GM06990 (cell line): ENCODE data around the gene RANBP2.
"Not testable (repeated sequence)": the region's sequence is repeated elsewhere in the genome, so short reads cannot be mapped to it uniquely, and the experiment has no call there.

ENCODE experiments used
- DNase-seq: peaks from one replicate; pipeline ENCODE4 v3.0.0-alpha.2; 2011; ENCODE audit not compliant: insufficient read length; ENCODE audit errors: extremely low read depth
- H3K27me3 ChIP-seq: replicated peaks from 2 replicates; pipeline ENCODE4 v1.6.0; 2011; ENCODE audit warnings: low read length; ENCODE audit not compliant: control insufficient read depth, insufficient read depth
- H3K36me3 ChIP-seq: 2 replicates; pipeline ENCODE4 v1.5.1; 2011; ENCODE audit warnings: low read length; ENCODE audit not compliant: control insufficient read depth, insufficient read depth
- H3K4me3 ChIP-seq: replicated peaks from 2 replicates; pipeline ENCODE4 v1.5.1; 2011; ENCODE audit warnings: low read depth, mild to moderate bottlenecking, control low read depth, low read length
- TF ChIP-seq, protein P1 (sequence below): IDR thresholded peaks from 2 replicates; pipeline ENCODE4 v1.5.1; 2011; ENCODE audit warnings: low read length, control low read depth, mild to moderate bottlenecking, inconsistent platforms; ENCODE audit not compliant: insufficient read depth, poor library complexity, severe bottlenecking

RANBP2 gene

DNA sequence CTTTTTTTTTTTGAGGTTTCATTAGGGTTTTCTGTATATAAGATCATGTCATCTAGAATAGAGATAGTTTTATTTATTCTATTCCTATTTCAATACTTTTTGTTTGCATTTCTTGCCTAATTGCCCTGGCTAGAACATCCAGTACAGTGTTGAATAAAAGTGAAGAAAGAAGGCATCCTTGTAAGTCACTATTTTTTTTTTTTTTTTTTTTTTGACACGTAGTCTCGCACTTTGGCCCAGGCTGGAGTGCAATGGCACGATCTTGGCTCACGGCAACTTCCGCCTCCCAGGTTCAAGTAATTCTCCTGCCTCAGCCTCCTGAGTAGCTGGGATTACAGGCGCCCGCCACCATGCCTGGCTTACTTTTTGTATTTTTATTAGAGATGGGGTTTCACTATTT lies 27.8 kb upstream of the RANBP2 start:
- Histone ChIP-seq H3K4me3 (no peak overlapping the region), H3K36me3 (no peaks in the 10 kb centered on the region), H3K27me3 (no peaks in the 10 kb centered on the region)
- DNase-seq = no peak
- TF ChIP-seq, protein P1, sequence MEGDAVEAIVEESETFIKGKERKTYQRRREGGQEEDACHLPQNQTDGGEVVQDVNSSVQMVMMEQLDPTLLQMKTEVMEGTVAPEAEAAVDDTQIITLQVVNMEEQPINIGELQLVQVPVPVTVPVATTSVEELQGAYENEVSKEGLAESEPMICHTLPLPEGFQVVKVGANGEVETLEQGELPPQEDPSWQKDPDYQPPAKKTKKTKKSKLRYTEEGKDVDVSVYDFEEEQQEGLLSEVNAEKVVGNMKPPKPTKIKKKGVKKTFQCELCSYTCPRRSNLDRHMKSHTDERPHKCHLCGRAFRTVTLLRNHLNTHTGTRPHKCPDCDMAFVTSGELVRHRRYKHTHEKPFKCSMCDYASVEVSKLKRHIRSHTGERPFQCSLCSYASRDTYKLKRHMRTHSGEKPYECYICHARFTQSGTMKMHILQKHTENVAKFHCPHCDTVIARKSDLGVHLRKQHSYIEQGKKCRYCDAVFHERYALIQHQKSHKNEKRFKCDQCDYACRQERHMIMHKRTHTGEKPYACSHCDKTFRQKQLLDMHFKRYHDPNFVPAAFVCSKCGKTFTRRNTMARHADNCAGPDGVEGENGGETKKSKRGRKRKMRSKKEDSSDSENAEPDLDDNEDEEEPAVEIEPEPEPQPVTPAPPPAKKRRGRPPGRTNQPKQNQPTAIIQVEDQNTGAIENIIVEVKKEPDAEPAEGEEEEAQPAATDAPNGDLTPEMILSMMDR = no peak

DNA sequence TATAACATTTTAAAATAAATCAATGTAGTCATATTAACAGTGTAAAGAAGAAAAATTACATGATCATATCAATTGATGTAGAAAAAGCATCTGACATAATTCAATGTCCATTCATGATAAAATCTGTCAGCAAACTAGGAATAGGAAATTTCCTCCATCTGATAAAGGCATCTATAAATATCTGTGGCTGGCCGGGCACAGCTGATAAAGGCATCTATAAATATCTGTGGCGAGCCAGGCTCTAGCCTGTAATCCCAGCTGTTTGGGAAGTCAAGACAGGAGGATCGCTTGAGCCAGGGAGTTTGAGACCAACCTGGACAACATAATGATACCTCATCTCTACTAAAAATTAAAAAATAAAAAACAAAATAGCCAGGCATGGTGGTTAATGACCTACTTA lies 18.1 kb upstream of the RANBP2 start:
- Histone ChIP-seq H3K36me3 (no peaks in the 10 kb centered on the region), H3K4me3 (no peak overlapping the region), H3K27me3 (no peaks in the 10 kb centered on the region)
- DNase-seq = no peak
- TF ChIP-seq, protein P1 = no peak

DNA sequence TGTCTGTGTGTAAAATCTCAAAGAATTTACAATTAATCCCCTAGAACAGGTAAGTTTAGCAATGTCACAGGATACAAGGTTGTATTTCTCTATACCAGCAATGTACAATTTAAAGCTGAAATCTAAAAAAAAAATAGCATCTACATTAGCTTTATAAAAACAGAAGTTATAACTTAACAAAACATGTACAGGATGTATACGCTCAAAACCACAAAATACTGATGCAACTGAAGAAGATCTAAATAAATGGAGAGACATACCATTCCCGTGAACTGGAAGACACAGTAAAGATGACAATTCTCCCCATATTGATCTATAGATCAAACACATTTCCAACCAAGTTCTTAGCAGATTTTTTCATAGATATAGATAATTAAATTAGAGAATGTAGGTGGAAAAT lies 17.5 kb upstream of the RANBP2 start:
- TF ChIP-seq, protein P1 = no peak
- no peaks in the 10 kb centered on the region for H3K27me3 ChIP-seq
- no peaks in the 10 kb centered on the region for H3K36me3 ChIP-seq
- no peak overlapping the region for H3K4me3 ChIP-seq
- DNase-seq = no peak

DNA sequence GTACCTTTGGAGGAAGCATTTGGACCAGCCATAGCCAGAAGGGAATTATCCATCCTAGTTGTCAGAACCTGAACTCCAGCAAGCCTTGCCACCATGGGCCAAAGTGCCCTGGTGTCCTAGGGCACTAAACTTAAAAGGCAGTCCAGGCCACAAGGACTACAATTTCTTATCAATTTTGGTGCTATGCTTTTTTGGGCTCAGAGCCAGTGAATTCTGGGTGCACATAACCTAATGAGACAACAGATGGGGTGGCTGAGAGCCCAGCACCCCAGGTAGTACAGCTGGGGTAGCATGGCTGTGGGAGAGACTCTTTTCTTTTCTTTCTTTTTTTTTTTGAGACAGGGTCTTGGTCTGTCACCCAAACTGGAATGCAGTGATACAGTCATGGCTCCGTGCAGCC lies 14.4 kb upstream of the RANBP2 start:
- no peaks in the 10 kb centered on the region for H3K36me3 ChIP-seq
- TF ChIP-seq, protein P1 = no peak
- no peak overlapping the region for H3K4me3 ChIP-seq

DNA sequence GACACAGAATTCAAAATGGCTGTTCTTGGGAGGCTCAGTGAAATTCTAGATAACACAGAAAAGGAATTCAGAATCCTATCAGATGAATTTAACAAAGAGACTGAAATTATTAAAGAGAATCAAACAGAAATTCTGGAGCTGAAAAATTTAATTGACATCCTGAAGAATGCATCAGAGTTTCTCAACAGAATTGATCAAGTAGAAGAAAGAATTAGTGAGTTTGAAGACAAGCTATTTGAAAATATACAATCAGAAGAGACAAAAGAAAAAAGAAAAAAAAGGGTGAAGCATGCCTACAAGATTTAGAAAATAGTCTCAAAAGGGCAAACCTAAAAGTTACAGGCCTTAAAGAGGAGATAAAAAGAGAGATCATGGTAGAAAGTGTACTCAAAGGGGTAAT lies 12.0 kb upstream of the RANBP2 start:
- DNase-seq = no peak
- Histone ChIP-seq H3K36me3 (no peaks in the 10 kb centered on the region), H3K27me3 (no peaks in the 10 kb centered on the region), H3K4me3 (no peak overlapping the region)
- TF ChIP-seq, protein P1 = no peak

More for the DNA sequence above, 14.4 kb upstream of the RANBP2 start:
- H3K27me3 ChIP-seq = no peaks in the 10 kb centered on the region
- DNase-seq = no peak

DNA sequence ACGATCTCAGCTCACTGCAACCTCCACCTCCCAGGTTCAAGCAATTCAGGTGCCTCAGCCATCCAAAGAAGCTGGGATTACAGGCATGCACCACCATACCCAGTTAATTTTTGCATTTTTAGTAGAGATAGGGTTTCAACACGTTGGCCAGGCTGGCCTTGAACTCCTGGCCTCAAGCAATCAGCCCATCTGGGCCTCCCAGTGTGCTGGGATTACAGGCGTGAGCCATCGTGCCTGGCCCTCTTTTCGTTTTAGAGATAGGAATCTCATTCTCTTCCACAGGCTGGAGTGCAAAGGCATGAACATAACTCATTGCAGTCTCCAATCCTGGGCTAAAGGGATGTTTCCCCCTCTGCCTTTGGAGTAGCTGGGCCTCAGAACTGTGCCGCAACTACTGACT lies 2.3 kb upstream of the RANBP2 start:
- not testable (repeated sequence) for H3K4me3 ChIP-seq, H3K36me3 ChIP-seq, H3K27me3 ChIP-seq, DNase-seq

DNA sequence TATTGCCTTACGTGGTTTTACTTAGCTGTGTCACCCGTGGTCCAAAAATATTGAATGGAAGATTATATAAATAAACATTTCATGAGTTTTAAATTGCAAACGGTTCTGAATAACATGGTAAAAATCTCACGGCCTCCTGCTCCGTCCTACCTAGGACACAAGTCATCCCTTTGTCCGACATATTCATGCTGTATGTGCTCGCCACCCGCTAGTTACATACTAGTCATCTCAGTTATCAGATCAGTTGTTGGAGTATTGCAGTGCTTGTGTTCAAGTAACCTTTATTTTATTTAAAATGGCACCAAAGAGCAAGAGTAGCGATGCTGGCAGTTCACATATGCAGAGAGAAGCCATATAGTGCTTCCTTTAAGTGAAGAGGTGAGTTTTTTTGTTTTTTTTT lies 6.8 kb downstream of the RANBP2 start:
- H3K4me3 ChIP-seq, H3K36me3 ChIP-seq, DNase-seq, H3K27me3 ChIP-seq: not testable (repeated sequence)

DNA sequence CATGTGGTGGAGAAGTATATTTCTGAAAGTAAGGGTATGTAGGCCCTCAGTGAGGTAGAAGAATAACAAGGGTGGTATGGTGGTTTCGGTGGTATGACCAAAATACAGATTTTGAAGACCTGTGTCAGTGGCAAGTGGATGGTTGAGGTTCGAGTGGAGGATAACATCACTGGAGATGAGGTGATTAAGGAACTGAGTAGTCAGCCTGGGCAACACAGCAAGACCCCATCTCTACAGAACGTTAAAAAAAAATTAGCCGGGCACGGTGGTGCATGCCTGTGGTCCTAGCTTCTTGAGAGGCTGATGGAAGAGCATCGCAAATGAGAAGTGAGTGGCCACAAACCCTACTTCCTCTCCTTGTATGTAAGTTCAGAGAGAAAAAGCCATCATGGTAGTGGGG lies 15.4 kb downstream of the RANBP2 start:
- not testable (repeated sequence) for H3K36me3 ChIP-seq, DNase-seq

DNA sequence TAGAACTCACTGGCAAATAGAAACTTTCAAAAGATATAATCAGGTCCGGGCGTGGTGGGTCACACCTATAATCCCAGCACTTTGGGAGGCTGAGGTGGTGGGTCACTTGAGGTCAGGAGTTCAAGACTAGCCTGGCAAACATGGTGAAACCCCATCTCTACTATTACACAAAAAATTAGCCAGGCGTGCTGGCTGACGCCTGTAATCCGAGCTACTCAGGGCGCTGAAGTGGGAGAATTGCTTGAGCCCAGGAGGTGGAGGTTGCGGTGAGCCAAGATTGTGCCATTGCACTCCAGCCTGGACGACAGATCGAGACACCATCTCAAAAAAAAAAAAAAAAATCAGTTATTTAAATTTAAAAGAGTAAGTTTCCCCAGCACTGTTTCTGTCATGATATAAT lies 38.7 kb downstream of the RANBP2 start:
- H3K27me3 ChIP-seq, H3K4me3 ChIP-seq, H3K36me3 ChIP-seq, DNase-seq: not testable (repeated sequence)

More for the DNA sequence above, 15.4 kb downstream of the RANBP2 start:
- not testable (repeated sequence) for H3K27me3 ChIP-seq, H3K4me3 ChIP-seq

DNA sequence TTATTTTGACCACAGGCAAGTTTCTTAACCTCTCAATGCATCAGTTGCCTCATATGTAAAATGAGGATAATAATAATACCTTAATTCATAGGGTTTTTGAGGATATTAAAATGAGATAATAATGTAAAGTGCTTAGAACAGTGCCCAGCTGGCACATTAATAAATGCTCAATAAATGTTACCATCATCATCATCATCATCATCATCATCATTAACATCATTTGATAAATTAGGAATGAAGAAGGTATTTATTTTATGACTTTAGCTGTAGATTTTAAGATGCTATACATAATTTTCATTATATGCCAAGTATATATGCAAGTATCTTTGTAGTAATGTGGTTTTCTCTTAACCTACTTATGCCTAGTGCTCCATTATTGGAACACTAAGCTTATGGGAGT lies 43.3 kb downstream of the RANBP2 start:
- peaks cover 13% of the 10 kb centered on the region for H3K36me3 ChIP-seq
- H3K27me3 ChIP-seq, H3K4me3 ChIP-seq, DNase-seq: not testable (repeated sequence)
